Measurements from ENCODE around the gene SULT2B1.

The SULT2B1 gene

GRCh38 chr19:48510421-48511268 is 41.3 kb upstream of the SULT2B1 start:
- TF ChIP-seq CTCF (IDR thresholded peaks at IDR 0.05; ENCODE audit: extremely low read depth, missing control alignments): no peak
- DNase-seq (ENCODE audit: low spot score): peak; percentile 80

GRCh38 chr19:48511321-48511731 is 40.6 kb upstream of the SULT2B1 start:
- DNase-seq (ENCODE audit: low spot score): no peak
- no peak for TF ChIP-seq CTCF (IDR thresholded peaks at IDR 0.05; ENCODE audit: extremely low read depth, missing control alignments)

GRCh38 chr19:48511800-48512503 is 40.0 kb upstream of the SULT2B1 start, which contains the start of gene LMTK3:
Gene LMTK3 (minus strand): TSS chr19:48511835. CDS start chr19:48511576, 259 bp downstream.
- peak; percentile 74 for DNase-seq (ENCODE audit: low spot score)
- no peak for TF ChIP-seq CTCF (IDR thresholded peaks at IDR 0.05; ENCODE audit: extremely low read depth, missing control alignments)

- DNase-seq (ENCODE audit: low spot score): peak; percentile 16
- TF ChIP-seq CTCF (IDR thresholded peaks at IDR 0.05; ENCODE audit: extremely low read depth, missing control alignments): no peak
These were observed 39.3 kb upstream of the SULT2B1 start for GRCh38 chr19:48512504-48513288.

GRCh38 chr19:48513289-48514122 is 38.5 kb upstream of the SULT2B1 start:
- TF ChIP-seq CTCF (IDR thresholded peaks at IDR 0.05; ENCODE audit: extremely low read depth, missing control alignments): no peak
- peak; percentile 87 for DNase-seq (ENCODE audit: low spot score)

- no peak for TF ChIP-seq CTCF (IDR thresholded peaks at IDR 0.05; ENCODE audit: extremely low read depth, missing control alignments)
- DNase-seq (ENCODE audit: low spot score): no peak
These were observed 37.9 kb upstream of the SULT2B1 start for GRCh38 chr19:48514123-48514458.

Measured in GM20000 (cell line).